Measurements from ENCODE around the gene PIP5K1A. TPM values are rescaled to one million over a fixed set of nuclear protein-coding genes. Genes with fewer than 3 reads are reported as not detected.

The PIP5K1A gene
- total and polyA plus RNA-seq, 9 of the 15 experiments (the other 6 are each of a cell fraction or from before 2014, with no cell fraction given) = 1.9 to 42.4 (median 18.8) TPM

DNA sequence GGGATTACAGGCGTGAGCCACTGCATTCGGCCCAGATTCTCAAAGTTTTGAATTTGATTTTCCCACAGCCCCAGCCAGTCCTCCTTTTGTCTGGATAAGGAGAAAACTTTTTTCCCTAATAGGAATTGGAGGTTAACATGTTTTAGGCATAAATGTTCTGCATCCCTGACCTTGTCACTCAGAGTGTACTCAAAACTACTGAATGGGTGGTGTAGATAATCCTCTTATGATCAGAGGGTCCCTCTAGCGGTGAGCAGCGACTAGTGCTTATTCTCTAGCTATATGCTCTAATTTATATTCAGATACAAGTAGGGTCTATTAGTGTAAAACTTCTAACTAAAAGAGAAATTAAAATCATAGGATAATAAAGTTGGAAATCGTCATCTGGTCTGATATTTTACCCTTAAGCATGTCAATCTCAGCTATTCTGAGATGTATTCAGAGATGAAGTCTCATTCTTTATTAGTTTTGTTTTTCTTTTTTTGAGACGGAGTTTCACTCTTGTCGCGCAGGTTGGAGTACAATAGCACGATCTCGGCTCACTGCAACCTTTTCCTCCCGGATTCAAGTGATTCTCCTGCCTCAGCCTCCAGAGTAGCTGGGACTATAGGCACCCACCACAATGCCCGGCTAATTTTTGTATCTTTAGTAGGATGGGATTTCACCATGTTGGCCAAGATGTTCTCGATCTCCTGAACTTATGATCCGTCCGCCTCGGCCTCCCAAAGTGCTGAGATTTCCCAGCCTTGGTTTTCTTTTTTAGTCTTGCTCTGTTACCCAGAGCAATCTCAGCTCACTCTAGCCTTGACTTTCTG is 53.5 kb downstream of the PIP5K1A start (continued):
- peak in 1 of 2 experiments; percentile 85; a peak in 2 of 4 replicates for TF ChIP-seq MLLT1 (IDR thresholded peaks at IDR 0.05)
- TF ChIP-seq, protein P1, sequence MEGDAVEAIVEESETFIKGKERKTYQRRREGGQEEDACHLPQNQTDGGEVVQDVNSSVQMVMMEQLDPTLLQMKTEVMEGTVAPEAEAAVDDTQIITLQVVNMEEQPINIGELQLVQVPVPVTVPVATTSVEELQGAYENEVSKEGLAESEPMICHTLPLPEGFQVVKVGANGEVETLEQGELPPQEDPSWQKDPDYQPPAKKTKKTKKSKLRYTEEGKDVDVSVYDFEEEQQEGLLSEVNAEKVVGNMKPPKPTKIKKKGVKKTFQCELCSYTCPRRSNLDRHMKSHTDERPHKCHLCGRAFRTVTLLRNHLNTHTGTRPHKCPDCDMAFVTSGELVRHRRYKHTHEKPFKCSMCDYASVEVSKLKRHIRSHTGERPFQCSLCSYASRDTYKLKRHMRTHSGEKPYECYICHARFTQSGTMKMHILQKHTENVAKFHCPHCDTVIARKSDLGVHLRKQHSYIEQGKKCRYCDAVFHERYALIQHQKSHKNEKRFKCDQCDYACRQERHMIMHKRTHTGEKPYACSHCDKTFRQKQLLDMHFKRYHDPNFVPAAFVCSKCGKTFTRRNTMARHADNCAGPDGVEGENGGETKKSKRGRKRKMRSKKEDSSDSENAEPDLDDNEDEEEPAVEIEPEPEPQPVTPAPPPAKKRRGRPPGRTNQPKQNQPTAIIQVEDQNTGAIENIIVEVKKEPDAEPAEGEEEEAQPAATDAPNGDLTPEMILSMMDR (IDR thresholded peaks at IDR 0.05 in 2 of 3, conservative IDR thresholded peaks at IDR 0.05 in 1 of 3; ENCODE audit: insufficient read depth in 2 of 3, low read depth in 1 of 3, low read length in 3 of 3) = peak; percentile 68 to 94 (median 85)
- TF ChIP-seq ZBTB33 (CRISPR knock-in tag; IDR thresholded peaks at IDR 0.05) = peak; percentile 28; the same call in 1 of the 2 replicates
- TF ChIP-seq, protein P2, sequence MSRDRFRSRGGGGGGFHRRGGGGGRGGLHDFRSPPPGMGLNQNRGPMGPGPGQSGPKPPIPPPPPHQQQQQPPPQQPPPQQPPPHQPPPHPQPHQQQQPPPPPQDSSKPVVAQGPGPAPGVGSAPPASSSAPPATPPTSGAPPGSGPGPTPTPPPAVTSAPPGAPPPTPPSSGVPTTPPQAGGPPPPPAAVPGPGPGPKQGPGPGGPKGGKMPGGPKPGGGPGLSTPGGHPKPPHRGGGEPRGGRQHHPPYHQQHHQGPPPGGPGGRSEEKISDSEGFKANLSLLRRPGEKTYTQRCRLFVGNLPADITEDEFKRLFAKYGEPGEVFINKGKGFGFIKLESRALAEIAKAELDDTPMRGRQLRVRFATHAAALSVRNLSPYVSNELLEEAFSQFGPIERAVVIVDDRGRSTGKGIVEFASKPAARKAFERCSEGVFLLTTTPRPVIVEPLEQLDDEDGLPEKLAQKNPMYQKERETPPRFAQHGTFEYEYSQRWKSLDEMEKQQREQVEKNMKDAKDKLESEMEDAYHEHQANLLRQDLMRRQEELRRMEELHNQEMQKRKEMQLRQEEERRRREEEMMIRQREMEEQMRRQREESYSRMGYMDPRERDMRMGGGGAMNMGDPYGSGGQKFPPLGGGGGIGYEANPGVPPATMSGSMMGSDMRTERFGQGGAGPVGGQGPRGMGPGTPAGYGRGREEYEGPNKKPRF (IDR thresholded peaks at IDR 0.05; ENCODE audit: low read depth, low read length) = no peak

All from K562 (cell line).